HUES64 (cell line): ENCODE measurements around the gene FBXO46.

Experiments
- H3K27ac ChIP-seq: 2 replicates; pipeline ENCODE4 v1.7.0; 2013; ENCODE audit warnings: low read depth, low read length, inconsistent platforms
- H3K27me3 ChIP-seq: 2 replicates; pipeline ENCODE4 v1.6.1; 2013; ENCODE audit warnings: mild to moderate bottlenecking, low read length; ENCODE audit not compliant: insufficient read depth
- H3K36me3 ChIP-seq: 2 replicates; pipeline ENCODE4 v1.6.1; 2013; ENCODE audit warnings: mild to moderate bottlenecking, low read length; ENCODE audit not compliant: insufficient read depth
- H3K4me1 ChIP-seq: 2 replicates; pipeline ENCODE4 v1.6.1; 2013; ENCODE audit warnings: mild to moderate bottlenecking, low read length, moderate library complexity; ENCODE audit not compliant: insufficient read depth
- H3K4me3 ChIP-seq: 2 replicates; pipeline ENCODE4 v1.5.1; 2013; ENCODE audit warnings: mild to moderate bottlenecking, low read length, moderate library complexity
- H3K9ac ChIP-seq: 2 replicates; pipeline ENCODE4 v1.6.1; 2013; ENCODE audit warnings: mild to moderate bottlenecking, low read depth, low read length
- H3K9me3 ChIP-seq: 2 replicates; pipeline ENCODE4 v1.6.1; 2013; ENCODE audit warnings: low read depth, low read length; ENCODE audit not compliant: insufficient read depth
- WGBS: fragments of 150-250, 120-280 bp; methylation state at CpG from one replicate; pipeline ENCODE4 v1.1.7; 2013; ENCODE audit warnings: missing lambda C conversion rate; 5-methylcytosine and 5-hydroxymethylcytosine counted together

The FBXO46 gene

GRCh38 chr19:45677351-45678230 lies 53.1 kb downstream of the FBXO46 start:
- WGBS: 3% methylated on average over 49 of the region's 49 CpGs
- Histone ChIP-seq H3K36me3 (no peaks in the 10 kb centered on the region), H3K9ac (peak overlapping the region; percentile 16; the same call in 1 of the 2 replicates), H3K9me3 (no peaks in the 10 kb centered on the region), H3K27ac (peak overlapping the region; percentile 1; the same call in 1 of the 2 replicates), H3K4me1 (no peaks in the 10 kb centered on the region), H3K27me3 (peaks cover 27% of the 10 kb centered on the region), H3K4me3 (peak overlapping the region; percentile 65)

DNA sequence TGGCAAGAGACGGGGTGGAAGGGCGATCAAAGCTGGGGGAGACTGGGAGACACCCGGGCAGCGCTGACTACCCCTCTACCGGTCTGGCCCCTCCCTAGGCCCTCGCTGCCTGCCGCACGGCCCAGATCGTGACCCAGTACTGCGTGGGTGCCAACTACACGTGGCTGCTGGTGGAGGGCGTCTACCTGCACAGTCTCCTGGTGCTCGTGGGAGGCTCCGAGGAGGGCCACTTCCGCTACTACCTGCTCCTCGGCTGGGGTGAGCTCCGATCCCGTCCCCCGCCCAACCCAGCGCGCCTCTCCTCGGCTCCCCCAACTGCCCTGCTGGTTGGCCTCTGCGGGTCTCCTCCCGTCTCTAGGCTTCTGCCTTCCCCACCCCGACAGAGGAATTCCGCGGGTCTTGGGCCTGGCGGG lies 53.8 kb downstream of the FBXO46 start:
- Histone ChIP-seq H3K4me1 (no peaks in the 10 kb centered on the region), H3K36me3 (no peaks in the 10 kb centered on the region), H3K9ac (peak overlapping the region; percentile 69), H3K27ac (peak overlapping the region; percentile 41; the same call in 1 of the 2 replicates), H3K27me3 (peaks cover 27% of the 10 kb centered on the region), H3K4me3 (peak overlapping the region; percentile 65), H3K9me3 (no peaks in the 10 kb centered on the region)
- 8% methylated on average over 28 of the region's 28 CpGs for WGBS

- WGBS: 85% methylated on average over 7 of the region's 7 CpGs
- Histone ChIP-seq H3K9ac (no peak overlapping the region), H3K9me3 (no peaks in the 10 kb centered on the region), H3K4me3 (no peak overlapping the region), H3K4me1 (no peaks in the 10 kb centered on the region), H3K27ac (no peak overlapping the region), H3K27me3 (peaks cover 41% of the 10 kb centered on the region), H3K36me3 (no peaks in the 10 kb centered on the region)
Observed at GRCh38 chr19:45674946-45675345, 55.8 kb downstream of the FBXO46 start.

GRCh38 chr19:45670670-45671453 lies 59.8 kb downstream of the FBXO46 start:
- no peaks in the 10 kb centered on the region for H3K9me3 ChIP-seq
- WGBS: 15% methylated on average over 42 of the region's 42 CpGs
- 0 out of 2 replicates have a peak, but pooled peaks cover 3% of the 10 kb centered on the region for H3K4me1 ChIP-seq
- peaks cover 39% of the 10 kb centered on the region for H3K27me3 ChIP-seq
- H3K36me3 ChIP-seq: no peaks in the 10 kb centered on the region
- no peak overlapping the region; the same call in 1 of the 2 replicates for H3K9ac ChIP-seq
- no peak overlapping the region for H3K27ac ChIP-seq
- H3K4me3 ChIP-seq: peak overlapping the region; percentile 72

DNA sequence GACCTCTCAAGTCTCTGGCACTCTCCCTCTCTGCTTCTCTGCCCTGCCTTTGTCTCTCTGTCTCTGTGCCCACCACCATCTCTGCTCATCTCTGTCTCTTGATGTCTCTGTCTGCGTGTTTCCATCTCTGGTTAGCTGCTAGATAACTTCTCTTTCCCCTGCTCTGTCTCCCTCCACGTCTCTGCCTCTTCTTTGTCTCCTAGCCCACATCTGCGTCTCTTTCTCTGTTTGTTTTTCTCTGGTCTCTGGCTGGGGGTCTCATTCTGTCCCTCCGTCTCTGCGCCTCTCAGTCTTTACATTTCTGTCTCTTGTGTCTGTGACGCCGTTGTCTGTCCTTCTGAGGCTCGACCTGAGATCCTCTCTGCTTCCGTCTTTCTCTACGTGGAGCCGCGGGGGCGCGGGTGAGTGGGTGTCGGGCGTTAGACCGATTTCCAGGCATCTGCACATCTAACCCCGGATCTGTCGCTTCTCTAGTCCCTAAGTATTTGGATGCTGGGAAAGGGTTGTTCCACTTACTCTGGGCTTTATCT lies 62.3 kb downstream of the FBXO46 start:
- Histone ChIP-seq H3K36me3 (no peaks in the 10 kb centered on the region), H3K9ac (no peak overlapping the region), H3K27me3 (peaks cover 39% of the 10 kb centered on the region), H3K4me1 (0 out of 2 replicates have a peak, but pooled peaks cover 3% of the 10 kb centered on the region), H3K4me3 (peak overlapping the region; percentile 48), H3K27ac (no peak overlapping the region), H3K9me3 (no peaks in the 10 kb centered on the region)
- WGBS: 3% methylated on average over 19 of the region's 19 CpGs

DNA sequence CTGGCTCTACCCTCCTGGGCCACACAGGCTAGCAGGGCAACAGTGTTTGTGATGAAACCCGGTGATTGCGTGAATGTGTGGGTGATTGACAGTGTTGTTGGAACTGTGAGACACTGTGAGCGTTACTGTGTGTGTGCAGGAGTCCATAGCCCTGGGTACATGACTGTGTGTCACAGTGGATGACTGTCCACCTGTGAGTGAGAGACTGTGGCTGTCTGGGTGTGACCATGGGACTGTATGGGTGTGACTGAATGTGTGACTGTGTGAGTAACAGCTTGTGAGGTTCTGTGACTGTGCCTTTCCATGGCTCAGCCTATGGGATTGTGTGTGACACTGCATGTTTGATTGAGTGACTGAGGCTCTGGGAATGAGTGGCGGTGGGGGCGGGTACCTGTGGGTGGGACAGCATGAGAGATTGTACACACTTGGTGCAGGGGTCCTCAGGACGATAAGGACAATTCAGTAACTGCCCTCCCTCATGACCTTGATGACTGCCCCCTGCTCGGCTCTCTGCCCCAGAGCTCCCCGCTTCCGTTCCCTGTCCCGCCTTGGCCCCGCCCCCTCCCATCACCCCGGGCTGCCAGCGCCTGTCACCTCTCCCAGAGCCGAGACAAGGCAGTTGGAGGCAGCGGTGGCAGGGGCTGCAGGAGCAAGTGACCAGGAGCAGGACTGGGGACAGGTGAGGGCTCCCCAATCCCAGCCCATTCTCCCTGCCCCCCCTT lies 62.9 kb downstream of the FBXO46 start, which contains the start of gene GIPR:
Gene GIPR (plus strand): TSS at position 602 of the 722 bp plus-strand sequence. CDS start 1,300 bp downstream, outside the sequence.
- Histone ChIP-seq H3K9me3 (no peaks in the 10 kb centered on the region), H3K4me1 (0 out of 2 replicates have a peak, but pooled peaks cover 3% of the 10 kb centered on the region), H3K27ac (no peak within 1 kb of the TSS), H3K4me3 (peak within 1 kb of the TSS; percentile 48), H3K27me3 (peaks cover 39% of the 10 kb centered on the region), H3K36me3 (no peaks in the 10 kb centered on the region), H3K9ac (no peak within 1 kb of the TSS)
- 16% methylated on average over 15 of the region's 15 CpGs for WGBS

DNA sequence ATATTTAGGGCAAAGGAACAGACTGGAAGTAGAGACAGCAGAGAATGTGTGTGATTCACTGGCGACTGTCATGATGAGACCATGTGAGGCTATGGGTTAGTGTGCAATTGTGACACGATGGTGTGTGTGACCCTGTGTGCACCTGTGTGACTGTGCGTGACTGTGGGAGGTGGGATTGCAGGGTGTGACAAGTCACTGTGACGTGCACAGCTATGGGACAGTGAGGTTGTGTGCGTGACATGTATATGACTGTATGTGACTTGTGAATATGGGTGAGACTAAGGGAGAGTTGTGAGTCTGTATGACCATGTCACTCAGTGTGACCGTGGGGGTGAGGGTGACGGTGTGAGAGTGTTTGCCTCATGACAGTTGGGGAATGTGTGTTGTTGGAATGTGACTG lies 66.1 kb downstream of the FBXO46 start:
- Histone ChIP-seq H3K36me3 (no peaks in the 10 kb centered on the region), H3K4me1 (0 out of 2 replicates have a peak, but pooled peaks cover 3% of the 10 kb centered on the region), H3K27ac (no peak overlapping the region), H3K9ac (no peak overlapping the region), H3K4me3 (no peak overlapping the region), H3K27me3 (peaks cover 22% of the 10 kb centered on the region), H3K9me3 (no peaks in the 10 kb centered on the region)
- 83% methylated on average over 7 of the region's 7 CpGs for WGBS

DNA sequence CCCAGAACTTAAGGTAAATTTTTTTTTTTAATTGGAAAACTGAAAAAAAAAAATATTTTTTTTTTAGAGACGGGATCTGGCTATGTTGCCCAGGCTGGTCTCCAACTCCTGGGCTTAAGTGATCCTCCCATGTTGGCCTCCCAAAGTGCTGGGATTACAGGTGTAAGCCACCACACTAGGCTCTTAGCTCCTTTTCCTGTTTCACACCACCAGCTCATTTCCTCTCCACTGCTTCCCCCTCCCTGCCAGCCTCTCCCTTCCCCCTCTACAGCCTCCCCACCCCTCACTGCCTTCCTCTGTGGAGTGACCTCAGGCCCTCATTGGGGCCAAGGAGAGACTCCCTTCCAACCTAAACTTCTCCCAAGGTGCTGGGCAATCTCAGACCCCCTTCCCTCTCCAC lies 66.9 kb downstream of the FBXO46 start:
- Histone ChIP-seq H3K4me3 (no peak overlapping the region), H3K9me3 (no peaks in the 10 kb centered on the region), H3K4me1 (0 out of 2 replicates have a peak, but pooled peaks cover 3% of the 10 kb centered on the region), H3K9ac (no peak overlapping the region), H3K36me3 (no peaks in the 10 kb centered on the region), H3K27me3 (peaks cover 14% of the 10 kb centered on the region), H3K27ac (no peak overlapping the region)
- 93% methylated on average over 1 of the region's 1 CpG for WGBS

DNA sequence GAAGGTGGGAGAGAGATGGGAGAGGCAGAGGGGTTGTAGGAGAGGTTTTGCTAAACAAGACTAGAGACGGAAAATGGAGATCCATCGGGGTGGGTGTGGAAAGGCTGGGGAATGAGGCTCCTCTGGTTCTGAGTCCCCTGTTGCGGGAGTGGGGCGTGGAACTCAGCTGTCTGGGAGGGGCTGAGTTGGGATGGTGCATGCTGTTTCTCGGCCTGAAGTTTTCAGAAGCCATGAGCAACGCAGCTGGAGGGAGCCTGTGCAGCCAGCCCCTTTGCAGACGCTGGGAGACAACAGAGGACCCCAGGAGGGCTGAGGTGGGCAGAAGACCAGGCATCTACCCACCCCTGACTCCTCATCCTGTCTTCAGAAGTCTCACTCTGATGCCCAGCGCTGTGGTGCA lies 70.1 kb downstream of the FBXO46 start:
- H3K36me3 ChIP-seq: no peaks in the 10 kb centered on the region
- no peak overlapping the region for H3K4me3 ChIP-seq
- no peaks in the 10 kb centered on the region for H3K27me3 ChIP-seq
- H3K9me3 ChIP-seq: no peaks in the 10 kb centered on the region
- 50% methylated on average over 8 of the region's 8 CpGs for WGBS
- H3K4me1 ChIP-seq: no peaks in the 10 kb centered on the region
- no peak overlapping the region for H3K9ac ChIP-seq
- no peak overlapping the region for H3K27ac ChIP-seq
